ENCODE results near the gene BIN1.

BIN1 gene

GRCh38 chr2:127102521-127103242, 4.3 kb downstream of the BIN1 start:
- TF ChIP-seq CTCF (IDR thresholded peaks at IDR 0.05; ENCODE audit: extremely low read depth, insufficient read depth, missing control alignments) = no peak
- DNase-seq (ENCODE audit: low spot score) = no peak
- in situ Hi-C loops (cut with MboI; ENCODE audit: low pct_unique_long_range_greater_than_20kb, low sequenced_read_pairs, unreplicated experiment) = no loop called here

- no peak for DNase-seq (ENCODE audit: low spot score)
- no peak for TF ChIP-seq CTCF (IDR thresholded peaks at IDR 0.05; ENCODE audit: extremely low read depth, insufficient read depth, missing control alignments)
- in situ Hi-C loops (cut with MboI; ENCODE audit: low pct_unique_long_range_greater_than_20kb, low sequenced_read_pairs, unreplicated experiment) = no loop called here
Measured at GRCh38 chr2:127101756-127102477, 5.0 kb downstream of the BIN1 start.

- TF ChIP-seq CTCF (IDR thresholded peaks at IDR 0.05; ENCODE audit: extremely low read depth, insufficient read depth, missing control alignments) = no peak
- in situ Hi-C loops (cut with MboI; ENCODE audit: low pct_unique_long_range_greater_than_20kb, low sequenced_read_pairs, unreplicated experiment) = no loop called here
- no peak for DNase-seq (ENCODE audit: low spot score)
Measured at GRCh38 chr2:127101048-127101611, 5.8 kb downstream of the BIN1 start.

- no peak for TF ChIP-seq CTCF (IDR thresholded peaks at IDR 0.05; ENCODE audit: extremely low read depth, insufficient read depth, missing control alignments)
- DNase-seq (ENCODE audit: low spot score) = no peak
- in situ Hi-C loops (cut with MboI; ENCODE audit: low pct_unique_long_range_greater_than_20kb, low sequenced_read_pairs, unreplicated experiment) = no loop called here
Measured at GRCh38 chr2:127100251-127101047, 6.5 kb downstream of the BIN1 start.

- in situ Hi-C loops (cut with MboI; ENCODE audit: low pct_unique_long_range_greater_than_20kb, low sequenced_read_pairs, unreplicated experiment) = no loop called here
- TF ChIP-seq CTCF (IDR thresholded peaks at IDR 0.05; ENCODE audit: extremely low read depth, insufficient read depth, missing control alignments) = no peak
- DNase-seq (ENCODE audit: low spot score) = no peak
Measured at GRCh38 chr2:127098711-127099110, 8.2 kb downstream of the BIN1 start.
